T-helper 9 cell (primary cell): ENCODE data around the gene ROBO2.

Source experiments
- DNase-seq: peaks from one replicate; pipeline ENCODE4 v3.0.0-alpha.2; 2020

The ROBO2 gene

DNA sequence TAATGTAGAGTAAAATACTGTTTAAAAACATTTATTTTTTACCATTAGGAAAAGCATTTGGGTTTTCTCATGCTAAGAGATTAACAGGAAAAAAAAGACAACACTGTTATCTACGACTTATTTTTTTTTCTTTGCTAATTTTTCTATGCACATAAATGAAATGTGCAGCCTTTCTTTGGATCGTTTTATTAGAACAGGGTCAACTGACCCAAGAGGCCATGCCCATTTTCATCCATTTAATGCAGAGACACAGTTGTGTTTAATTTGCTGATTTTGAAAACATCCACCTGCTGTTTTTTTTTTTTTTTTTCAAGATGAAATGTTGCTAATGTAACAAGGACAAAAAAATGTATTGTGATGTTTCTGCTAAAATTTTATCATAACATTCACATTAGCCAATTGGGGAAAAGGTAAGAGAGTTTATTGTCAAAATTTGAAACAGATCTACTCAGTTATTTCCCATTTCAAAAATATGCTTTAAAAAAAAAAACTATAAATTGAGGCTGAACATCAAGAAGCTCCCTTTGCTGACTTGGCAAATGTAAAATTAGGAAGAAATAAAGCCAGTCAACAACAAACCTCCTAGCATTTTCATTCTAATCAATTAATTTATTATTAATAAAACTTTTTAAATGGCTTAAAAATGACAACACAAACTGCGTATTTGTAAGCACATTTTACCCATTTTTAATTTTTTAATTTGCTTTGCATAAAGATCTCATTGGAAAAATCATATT lies 485.2 kb downstream of the ROBO2 start:
- no peak for DNase-seq

DNA sequence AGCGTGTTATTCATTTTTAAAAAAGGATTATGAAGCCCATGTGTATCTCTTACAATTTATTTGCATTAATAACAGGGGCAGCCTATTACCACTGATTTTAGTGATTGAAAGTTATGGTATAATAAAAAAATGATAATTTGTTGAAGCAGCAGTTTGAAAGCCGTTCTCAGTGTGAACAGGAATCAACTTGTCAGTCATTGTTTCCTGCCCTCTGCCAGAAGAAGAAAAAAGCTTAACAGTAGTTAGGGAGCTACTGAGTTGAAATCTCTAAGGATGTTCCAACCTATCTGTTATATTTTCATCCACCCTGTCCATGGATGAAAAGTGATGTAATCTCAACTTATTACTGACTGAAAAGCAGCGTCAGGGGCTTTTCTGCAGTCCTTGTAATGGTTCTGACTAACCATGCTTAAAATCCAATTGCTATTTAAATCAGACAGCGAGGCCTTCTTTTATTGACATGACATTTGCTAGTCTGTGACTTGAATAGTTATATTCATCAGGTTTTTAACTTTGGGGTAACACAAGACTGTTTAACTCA lies 486.7 kb downstream of the ROBO2 start:
- DNase-seq = no peak

DNA sequence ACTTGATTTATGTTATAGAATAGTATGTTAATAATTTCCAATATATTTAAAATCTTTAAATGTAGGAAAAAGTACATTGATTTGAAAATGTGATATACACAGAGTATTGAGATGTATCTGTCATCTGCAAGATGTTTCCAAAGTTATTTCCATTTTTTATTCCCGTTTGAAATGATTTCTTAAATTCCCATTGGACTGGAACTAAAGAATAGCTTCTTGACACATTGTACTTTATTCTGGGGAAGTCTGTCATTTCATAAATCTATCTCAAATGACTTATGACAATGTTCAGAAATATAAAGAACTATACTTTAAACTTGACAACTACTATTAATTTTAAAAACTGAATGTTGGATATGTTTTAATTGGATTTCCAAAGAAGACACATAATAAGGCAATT lies 489.6 kb downstream of the ROBO2 start:
- DNase-seq = no peak

DNA sequence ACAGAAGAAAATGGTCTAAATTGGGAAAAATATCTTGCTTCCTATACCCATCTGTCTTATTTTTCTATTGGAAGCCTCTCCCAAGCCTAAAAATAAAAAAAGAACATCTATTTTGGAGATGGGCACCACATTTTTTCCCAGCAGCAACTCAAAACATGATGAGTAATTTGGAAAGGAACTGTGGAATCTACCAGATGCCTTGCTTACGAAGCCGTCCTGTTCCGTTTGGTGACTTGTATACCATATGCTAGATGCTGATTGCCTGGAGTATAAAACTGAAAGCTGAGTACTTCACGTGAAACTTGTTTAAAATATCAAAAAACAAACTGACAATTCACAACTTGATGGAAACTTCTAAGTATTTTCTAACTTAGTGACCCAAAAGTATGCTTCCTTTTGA lies 491.0 kb downstream of the ROBO2 start:
- no peak for DNase-seq

DNA sequence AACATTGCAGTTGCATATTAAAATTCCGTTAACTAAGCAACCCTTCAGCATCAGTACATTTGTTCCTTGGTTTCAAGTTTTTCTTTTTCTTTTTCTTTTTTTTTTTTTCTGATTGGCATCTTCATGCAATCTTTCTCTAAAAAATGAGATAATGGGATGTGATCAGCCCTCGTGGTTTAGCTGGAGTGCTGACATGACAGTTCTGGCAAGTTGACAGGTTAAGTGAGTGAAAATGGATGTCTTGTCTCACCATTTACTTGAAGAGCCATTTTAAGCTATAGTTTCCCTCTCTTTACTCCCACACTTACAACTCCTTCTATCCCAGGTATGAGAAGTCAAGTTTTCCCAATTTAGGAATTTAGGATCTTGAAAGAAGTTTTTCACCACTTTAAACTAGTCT lies 495.2 kb downstream of the ROBO2 start:
- DNase-seq = no peak

DNA sequence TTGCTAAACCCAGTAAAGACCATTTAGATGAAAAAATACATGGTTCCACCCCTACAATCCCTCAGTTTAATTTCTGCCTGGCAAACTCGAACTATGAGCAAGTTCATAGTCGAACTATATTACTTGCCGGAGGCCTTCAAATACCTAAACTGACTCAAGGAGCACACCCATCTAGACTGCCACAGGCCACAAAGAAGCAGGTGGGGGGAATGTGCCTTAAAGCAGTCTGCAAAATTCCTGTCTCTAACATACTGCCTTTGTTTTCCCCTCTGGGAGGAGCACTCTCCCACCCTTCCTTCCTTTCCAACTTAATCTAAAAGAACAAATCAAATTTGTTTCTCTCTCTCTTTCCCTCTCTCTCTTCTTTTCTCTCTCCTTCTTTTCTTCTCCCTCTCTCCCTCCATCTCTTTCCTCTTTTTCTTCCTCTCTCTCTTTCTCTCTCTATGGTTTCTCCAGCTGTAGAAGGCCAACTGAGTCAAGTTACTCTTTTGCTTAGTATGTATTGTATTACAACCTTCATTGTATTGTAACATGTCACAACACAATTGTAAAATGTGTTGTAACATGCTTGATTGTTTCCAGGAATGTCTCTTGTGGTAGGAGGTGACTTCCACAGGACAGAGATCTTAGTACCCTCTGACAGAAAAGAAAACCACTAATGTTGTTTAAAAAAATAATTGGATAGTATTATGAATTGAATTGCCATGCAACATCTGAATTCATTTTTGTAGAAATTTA lies 496.3 kb downstream of the ROBO2 start:
- no peak for DNase-seq

DNA sequence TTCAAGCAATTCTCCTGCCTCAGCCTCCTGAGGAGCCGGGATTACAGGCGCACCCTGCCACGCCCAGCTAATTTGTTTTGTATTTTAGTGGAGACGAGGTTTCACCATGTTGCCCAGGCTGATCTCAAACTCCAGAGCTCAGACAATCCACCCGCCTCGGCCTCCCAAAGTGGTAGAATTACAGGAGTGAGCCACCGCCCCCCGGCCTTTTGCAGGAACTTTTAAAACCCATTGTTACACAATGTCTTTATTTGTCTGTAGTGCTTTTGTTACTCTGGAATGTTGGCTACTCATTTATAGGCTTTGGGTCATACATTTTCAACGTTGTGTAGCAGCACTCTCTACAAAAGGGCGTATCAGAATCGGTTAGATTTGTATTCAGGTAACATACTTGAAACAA lies 499.1 kb downstream of the ROBO2 start:
- no peak for DNase-seq

DNA sequence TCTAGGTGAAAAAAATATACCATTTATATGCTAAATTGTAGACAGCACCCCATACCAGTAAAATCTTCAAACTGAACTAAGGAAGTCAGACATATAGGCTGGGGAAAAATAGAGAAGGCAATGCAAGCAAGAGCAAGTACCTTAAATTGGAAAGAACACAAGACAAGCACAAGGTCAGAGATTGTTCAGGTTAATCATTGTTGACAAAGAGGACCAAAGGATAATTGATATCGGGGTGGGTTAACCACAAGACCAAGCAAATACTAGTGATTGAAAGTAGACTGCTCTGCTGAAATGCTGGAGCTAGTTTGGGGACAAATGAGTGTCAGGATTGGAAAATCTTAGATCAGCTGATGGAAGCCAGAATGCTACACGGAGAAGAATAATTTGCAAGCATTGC lies 499.8 kb downstream of the ROBO2 start:
- DNase-seq = no peak

DNA sequence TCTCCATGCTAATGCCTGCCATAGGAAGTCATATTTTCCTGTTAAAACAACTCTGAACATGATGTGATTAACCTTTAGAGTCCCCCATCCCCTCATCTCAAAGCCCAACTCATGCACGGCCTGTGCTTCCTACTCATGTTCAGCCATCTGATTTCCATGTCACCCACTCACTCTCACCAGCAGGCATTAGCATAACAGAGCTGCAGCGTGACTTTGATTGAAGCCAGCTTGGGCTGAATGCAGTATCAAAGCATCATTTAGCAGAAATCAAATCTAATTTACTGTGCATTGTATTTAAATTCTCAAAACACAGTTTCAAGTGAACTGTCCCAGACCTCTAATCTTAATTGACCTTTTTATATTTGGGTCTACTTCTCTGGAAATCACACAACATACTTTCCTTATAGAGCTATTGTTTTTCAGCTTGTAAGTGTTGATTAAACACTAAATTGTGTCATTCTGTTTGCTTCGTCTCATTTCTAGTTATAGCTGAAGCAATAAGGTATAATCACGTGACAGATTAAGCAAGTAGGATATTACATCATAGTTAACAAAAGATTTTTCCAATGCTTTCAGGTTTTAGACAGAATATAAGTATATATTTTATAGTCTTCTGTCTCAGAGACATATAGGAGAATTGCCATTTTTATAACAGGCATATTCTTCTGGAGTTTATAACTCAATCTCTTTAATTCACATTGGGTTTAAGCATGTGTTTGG lies 501.5 kb downstream of the ROBO2 start:
- no peak for DNase-seq

DNA sequence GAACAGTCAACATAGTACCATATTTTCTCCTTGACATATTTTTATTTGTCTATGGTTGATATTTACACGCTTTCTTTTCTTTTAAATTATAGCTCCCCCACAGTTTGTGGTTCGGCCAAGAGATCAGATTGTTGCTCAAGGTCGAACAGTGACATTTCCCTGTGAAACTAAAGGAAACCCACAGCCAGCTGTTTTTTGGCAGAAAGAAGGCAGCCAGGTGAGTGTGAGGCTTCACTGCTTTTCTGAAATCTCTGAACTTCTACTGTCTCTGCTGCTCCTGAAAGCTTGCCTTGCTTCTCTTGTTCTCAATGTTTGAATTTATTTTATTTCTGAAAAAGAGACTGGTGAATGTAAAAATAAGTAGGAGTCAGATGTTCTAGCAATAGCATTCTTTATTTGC lies 506.3 kb downstream of the ROBO2 start:
- DNase-seq = no peak

DNA sequence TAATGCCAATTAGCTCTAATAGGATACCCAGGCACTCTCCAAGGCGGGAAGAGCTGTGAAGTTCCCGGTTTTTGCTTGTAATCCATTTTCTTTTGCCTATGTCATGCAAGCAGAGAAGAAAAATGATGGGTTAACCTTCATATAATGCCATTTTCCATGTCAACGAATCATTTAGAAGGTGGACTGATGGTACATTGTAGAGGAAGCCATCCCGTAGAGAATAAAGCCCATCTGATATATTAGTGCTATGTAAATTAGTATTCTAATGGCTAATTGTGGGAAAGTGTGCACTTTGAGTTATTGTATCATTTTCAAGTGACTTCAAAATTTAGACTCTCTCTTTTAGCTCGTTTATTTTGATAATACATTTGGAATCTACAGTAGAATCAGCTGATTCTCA lies 509.1 kb downstream of the ROBO2 start:
- no peak for DNase-seq

DNA sequence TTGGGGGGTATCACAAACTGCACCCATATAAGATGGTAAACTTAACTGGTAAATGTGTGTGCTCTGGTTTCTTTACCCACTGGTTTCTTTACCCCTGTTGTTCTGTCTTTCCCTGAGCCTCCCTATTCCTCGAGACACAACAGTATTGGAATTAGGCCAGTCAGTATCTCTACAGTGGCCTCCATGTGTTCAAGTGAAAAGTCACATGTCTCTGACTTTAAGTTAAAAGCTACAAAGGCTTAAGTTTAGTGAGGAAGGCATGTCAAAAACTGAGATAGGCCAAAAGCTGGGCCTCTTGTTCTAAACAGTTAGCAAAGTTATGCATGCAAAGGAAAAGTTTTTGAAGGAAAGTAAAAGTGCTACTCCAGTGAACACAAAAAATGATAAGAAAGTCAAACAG lies 513.3 kb downstream of the ROBO2 start:
- DNase-seq = no peak

DNA sequence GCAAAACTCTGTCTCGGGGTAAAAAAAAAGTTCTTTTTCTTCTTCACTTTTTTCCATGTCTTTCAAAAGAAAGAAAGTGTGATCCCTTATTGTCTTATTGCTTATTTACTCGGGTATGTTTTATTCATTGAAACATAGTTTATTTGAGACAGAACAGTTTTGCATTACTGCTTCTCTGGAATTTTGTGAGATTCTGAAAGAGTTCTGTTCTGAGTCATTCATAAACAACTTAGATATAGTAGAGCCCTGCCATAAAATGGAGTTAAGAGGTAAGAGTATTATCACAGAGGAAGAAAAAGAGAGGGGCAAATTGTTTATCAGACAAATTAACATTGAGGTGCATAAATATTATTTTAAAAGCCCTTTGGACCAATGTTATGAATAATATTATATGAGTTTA lies 522.2 kb downstream of the ROBO2 start:
- no peak for DNase-seq

DNA sequence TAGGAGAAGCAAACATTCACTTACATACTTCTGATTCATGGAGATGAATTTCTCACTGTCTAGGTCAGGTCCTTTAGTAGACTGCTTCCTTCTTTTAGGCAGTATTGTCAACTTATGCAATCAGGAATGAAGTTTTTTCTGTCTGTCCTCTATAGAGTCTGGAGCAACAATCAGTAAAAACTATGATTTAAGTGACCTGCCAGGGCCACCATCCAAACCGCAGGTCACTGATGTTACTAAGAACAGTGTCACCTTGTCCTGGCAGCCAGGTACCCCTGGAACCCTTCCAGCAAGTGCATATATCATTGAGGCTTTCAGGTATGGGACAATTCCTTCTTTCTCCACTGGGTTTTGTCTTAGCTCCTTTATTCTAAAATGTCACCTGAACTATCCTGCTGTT lies 523.1 kb downstream of the ROBO2 start:
- no peak for DNase-seq

DNA sequence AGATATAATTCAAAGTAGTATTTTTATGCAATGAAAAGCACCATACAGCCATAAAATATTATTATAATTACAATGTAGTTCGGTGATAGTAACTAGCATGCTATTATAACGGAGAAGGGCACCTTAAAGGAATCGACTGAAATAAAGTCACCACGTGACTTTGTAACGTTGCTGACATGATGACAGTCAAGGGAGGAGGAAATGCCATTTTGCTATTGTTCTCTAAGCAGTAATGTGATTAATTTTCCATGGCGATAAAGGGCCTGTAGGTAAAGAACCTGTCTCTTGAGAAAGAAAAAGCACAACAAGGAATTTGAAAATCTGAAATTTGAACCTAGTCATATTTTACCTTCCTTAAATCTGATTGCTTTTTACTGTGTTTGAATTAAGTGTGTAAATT lies 526.2 kb downstream of the ROBO2 start:
- no peak for DNase-seq

DNA sequence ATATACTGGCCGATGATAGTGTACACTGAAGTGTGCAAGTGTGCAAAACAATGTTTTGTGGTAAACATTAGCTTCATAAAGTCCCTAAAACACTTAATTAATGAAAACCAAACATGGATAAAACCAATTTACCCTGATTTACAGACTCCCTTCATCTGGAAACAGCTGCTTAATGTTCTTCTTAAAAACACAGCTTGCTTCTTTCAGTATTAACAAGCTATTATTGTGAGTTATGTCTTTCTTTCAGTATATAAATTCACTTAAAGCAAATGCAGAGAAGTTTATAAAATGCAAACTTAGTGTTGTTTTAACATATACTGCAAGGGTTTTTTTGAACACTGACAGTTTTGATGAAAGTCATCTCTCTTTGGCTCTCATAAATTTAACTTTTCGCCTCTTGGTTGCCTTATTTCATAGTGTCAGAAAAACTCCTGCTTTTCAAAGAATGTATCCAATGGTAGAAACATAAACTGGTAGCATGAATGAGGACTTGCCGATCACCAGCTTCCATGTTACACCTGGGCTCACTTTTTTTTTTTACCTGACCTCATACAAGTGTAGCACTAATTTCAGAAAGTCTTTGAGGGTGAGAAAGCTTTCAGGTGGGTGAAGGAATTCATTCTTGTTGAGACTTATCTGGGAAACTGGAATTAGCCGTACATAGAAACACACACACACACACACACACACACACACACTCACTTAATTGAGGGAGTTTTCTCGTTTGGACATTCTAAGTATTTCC lies 532.2 kb downstream of the ROBO2 start:
- DNase-seq = no peak

DNA sequence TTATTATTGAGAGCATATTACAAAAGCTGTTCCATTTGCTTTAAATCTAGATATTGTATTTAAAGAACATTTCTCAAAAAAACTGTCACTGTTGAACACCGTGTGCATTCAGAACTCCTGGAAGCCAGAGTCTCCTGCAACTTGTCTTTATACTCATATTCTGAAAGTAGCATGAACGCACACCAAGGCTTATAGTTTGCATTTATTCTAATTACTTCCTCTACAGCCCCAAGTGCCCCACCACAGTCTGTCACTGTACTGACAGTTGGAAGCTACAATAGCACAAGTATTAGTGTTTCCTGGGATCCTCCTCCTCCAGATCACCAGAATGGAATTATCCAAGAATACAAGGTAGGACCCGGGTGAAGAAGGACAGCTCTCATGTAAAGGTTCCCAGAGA lies 537.4 kb downstream of the ROBO2 start:
- no peak for DNase-seq

DNA sequence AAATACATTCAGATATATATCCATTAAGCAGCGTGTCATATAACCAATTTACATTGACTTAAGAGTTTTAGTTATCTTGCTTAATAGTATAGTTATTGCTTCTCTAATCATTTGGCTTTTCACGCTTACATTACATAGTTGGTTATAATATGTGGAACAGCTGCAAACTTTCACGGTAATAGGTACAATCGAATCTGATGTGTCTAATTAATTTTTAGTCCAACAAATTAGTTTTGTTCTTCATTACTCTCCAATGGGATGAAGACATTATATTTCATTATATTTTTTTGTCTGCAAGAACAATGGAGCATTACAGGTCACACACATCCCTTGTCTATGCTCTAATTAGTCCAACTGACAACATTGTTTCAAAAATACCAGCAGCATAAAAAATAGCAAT lies 546.3 kb downstream of the ROBO2 start:
- no peak for DNase-seq

DNA sequence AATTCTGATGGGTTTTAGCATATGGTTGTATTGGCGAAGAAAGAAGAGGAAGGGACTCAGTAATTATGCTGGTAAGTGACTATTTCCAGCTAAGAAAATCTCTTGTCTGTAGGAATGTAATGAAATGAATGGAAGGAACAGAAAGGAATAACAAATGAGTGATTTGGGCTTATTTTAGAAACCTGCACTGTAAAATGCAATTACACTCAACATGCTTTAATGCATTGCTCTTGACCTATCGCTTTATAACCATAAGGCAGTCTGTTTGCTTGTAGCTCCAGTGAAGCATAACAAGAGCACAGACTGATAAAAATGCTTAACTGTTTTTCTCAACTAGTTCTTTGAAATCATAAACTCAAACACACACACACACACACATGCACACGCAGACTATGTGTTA lies 549.0 kb downstream of the ROBO2 start:
- no peak for DNase-seq

DNA sequence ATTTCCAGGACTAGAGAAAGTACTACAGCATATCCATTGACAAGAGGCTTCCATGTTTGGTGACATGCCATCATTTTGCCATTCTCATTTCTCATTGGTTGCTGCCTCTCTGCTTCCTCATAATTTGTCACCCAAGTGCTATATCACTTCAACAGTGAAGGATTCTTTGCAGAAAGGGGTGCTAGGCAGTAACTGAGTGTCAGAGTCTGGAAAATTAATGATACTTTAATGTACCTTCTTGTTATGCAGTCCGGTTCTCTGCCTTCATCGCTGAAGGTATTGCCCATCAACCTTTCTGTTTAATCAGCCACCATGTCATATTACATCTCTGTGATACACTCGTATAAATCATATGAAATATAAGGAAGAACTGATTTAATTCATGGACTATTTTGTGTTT lies 550.3 kb downstream of the ROBO2 start:
- no peak for DNase-seq

DNA sequence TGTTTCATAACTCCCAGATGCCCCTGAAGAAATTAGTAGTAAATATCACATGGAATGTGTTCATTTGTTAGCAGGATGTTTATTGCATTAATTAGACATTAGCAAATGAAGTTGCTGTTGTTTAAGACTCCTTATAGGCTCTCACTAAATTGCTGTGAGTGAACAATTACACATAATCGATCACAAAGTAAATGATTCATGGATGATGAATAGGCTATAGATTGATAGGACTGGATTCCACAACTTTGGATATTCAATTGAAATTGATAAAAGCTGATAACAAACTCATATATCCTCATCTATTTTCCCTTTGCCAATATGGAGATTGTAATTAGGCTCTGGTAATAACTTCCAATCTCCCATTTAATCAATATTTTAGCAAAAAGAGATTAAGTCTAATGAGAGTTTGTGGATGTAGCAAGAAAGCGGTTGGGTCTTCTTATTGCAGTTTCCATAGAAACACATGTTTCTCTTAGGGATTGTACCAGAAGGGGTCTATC lies 555.5 kb downstream of the ROBO2 start:
- no peak for DNase-seq

DNA sequence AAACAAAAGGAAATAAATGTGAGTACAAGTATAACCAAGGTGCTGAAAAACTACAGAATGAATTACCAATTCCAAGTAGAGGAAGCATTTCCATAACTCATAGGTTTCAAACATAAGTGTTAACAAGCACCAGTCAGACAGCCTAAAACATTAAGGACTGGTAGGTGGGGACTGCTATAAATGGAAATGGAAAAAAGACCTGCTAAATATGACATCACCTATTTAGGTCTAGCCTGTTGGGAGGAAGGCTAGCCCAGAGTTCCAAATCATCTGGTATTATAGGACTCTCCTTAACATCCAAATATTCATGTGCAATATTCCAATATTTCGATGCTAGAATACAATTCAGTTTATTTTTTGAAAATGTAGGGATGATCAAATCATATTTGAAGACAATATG lies 560.0 kb downstream of the ROBO2 start:
- no peak for DNase-seq
